Activated T-cell treated with anti-CD3 and anti-CD28 coated beads for 48 hours (primary cell): ENCODE results near the gene CEP350.

Source experiments
- DNase-seq: peaks from one replicate; pipeline ENCODE4 v3.0.0-alpha.2; 2020; ENCODE audit warnings: low read depth

Gene CEP350

GRCh38 chr1:180156631-180157091 lies 202.1 kb downstream of the CEP350 start:
- DNase-seq, result no peak

- DNase-seq, result no peak
These were observed 202.5 kb downstream of the CEP350 start for GRCh38 chr1:180157108-180157507.

- DNase-seq, result no peak
These were observed 203.0 kb downstream of the CEP350 start for GRCh38 chr1:180157576-180158057.

- no peak for DNase-seq
These were observed 203.8 kb downstream of the CEP350 start for GRCh38 chr1:180158149-180159147.

- no peak for DNase-seq
These were observed 205.7 kb downstream of the CEP350 start for GRCh38 chr1:180160357-180160756.

- DNase-seq, result no peak
These were observed 208.4 kb downstream of the CEP350 start for GRCh38 chr1:180163041-180163440.
